DND-41 (cell line): ENCODE measurements around the gene SPEG.

ENCODE experiments used
- ATAC-seq: fragments of 200-7000 bp; cut with Tn5 transposase; 3 replicates; pipeline ENCODE4 v1.9.1; 2021; ENCODE audit warnings: low read depth; ENCODE audit not compliant: insufficient read depth
- DNase-seq: peaks from one replicate; pipeline ENCODE4 v3.0.0-alpha.2; 2020
- H2AFZ ChIP-seq: 2 replicates; pipeline ENCODE4 v1.6.0; 2012; ENCODE audit warnings: low read depth, low read length
- H3K27ac ChIP-seq: 2 replicates; pipeline ENCODE4 v1.5.1; 2012; ENCODE audit warnings: low read length, inconsistent platforms
- H3K27me3 ChIP-seq: fragments of 200-600 bp; sonication (generic); 2 replicates; pipeline ENCODE4 v1.6.0; 2012; ENCODE audit warnings: low read length, mild to moderate bottlenecking, inconsistent platforms; ENCODE audit not compliant: insufficient read depth, poor library complexity
- H3K36me3 ChIP-seq: 2 replicates; pipeline ENCODE4 v1.5.1; 2012; ENCODE audit warnings: low read length, inconsistent platforms; ENCODE audit not compliant: insufficient read depth
- H3K4me1 ChIP-seq: 2 replicates; pipeline ENCODE4 v1.5.1; 2012; ENCODE audit warnings: mild to moderate bottlenecking, low read length; ENCODE audit not compliant: insufficient read depth
- H3K4me2 ChIP-seq: 2 replicates; pipeline ENCODE4 v1.6.0; 2012; ENCODE audit warnings: mild to moderate bottlenecking, moderate library complexity, low read length, inconsistent platforms; ENCODE audit not compliant: insufficient read depth
- H3K4me3 ChIP-seq, 2 experiments: fragments of 200-600 bp in 1 of 2; shearing (Covaris generic) in 1 of 2; 2 replicates each; pipeline ENCODE4 v1.5.1; 2012 to 2016; ENCODE audit warnings: inconsistent platforms in 2 of 2, low read length in 2 of 2, mild to moderate bottlenecking in 2 of 2, low read depth in 1 of 2, moderate library complexity in 1 of 2
- H3K79me2 ChIP-seq: 2 replicates; pipeline ENCODE4 v1.6.0; 2012; ENCODE audit warnings: low read length, inconsistent platforms; ENCODE audit not compliant: insufficient read depth
- H3K9ac ChIP-seq: 2 replicates; pipeline ENCODE4 v1.6.0; 2012; ENCODE audit warnings: low read depth, mild to moderate bottlenecking, inconsistent platforms, low read length, moderate library complexity
- H3K9me3 ChIP-seq: 2 replicates; pipeline ENCODE4 v1.5.1; 2012; ENCODE audit warnings: low read length, moderate library complexity, mild to moderate bottlenecking, inconsistent platforms; ENCODE audit not compliant: insufficient read depth, severe bottlenecking
- H4K20me1 ChIP-seq: 2 replicates; pipeline ENCODE4 v1.6.0; 2012; ENCODE audit warnings: low read length; ENCODE audit not compliant: insufficient read depth
- CTCF ChIP-seq: IDR thresholded peaks from 2 replicates; pipeline ENCODE4 v1.5.1; 2012; ENCODE audit warnings: borderline replicate concordance, low read length, moderate library complexity, mild to moderate bottlenecking; ENCODE audit not compliant: poor library complexity, severe bottlenecking; ENCODE audit errors: extremely low read depth
- EZH2 ChIP-seq: IDR thresholded peaks from 3 replicates; pipeline ENCODE4 v1.6.1; 2012; ENCODE audit warnings: borderline replicate concordance, low read depth, mild to moderate bottlenecking, moderate library complexity, low read length, inconsistent platforms; ENCODE audit not compliant: severe bottlenecking

The SPEG gene

GRCh38 chr2:219482674-219483405 is 48.2 kb downstream of the SPEG start:
- H3K9me3 ChIP-seq = no peaks in the 10 kb centered on the region
- H3K27me3 ChIP-seq = no peaks in the 10 kb centered on the region
- 0 out of 2 replicates have a peak, but pooled peaks cover under 1% of the 10 kb centered on the region for H4K20me1 ChIP-seq
- no peak for ATAC-seq
- no peak for DNase-seq
- H3K4me2 ChIP-seq = no peak overlapping the region
- no peaks in the 10 kb centered on the region for H3K36me3 ChIP-seq
- no peak overlapping the region for H3K27ac ChIP-seq
- TF ChIP-seq EZH2 = no peak
- TF ChIP-seq CTCF = no peak
- no peak overlapping the region for H3K9ac ChIP-seq
- H2AFZ ChIP-seq = no peak overlapping the region
- no peaks in the 10 kb centered on the region for H3K4me1 ChIP-seq
- H3K79me2 ChIP-seq = no peaks in the 10 kb centered on the region
- H3K4me3 ChIP-seq = no peak overlapping the region

GRCh38 chr2:219483451-219484342 is 49.1 kb downstream of the SPEG start:
- Histone ChIP-seq H4K20me1 (no peaks in the 10 kb centered on the region; the same call in 1 of the 2 replicates), H3K27me3 (no peaks in the 10 kb centered on the region), H3K4me1 (no peaks in the 10 kb centered on the region), H3K9me3 (no peaks in the 10 kb centered on the region), H3K27ac (no peak overlapping the region), H3K4me2 (no peak overlapping the region), H2AFZ (no peak overlapping the region), H3K9ac (no peak overlapping the region), H3K4me3 (no peak overlapping the region), H3K36me3 (no peaks in the 10 kb centered on the region), H3K79me2 (no peaks in the 10 kb centered on the region)
- TF ChIP-seq EZH2 (no peak), CTCF (no peak)
- DNase-seq (no peak), ATAC-seq (no peak)

GRCh38 chr2:219484343-219485200 is 49.9 kb downstream of the SPEG start:
- no peak for DNase-seq
- TF ChIP-seq EZH2 (no peak), CTCF (no peak)
- Histone ChIP-seq H3K27ac (no peak overlapping the region), H3K4me1 (no peaks in the 10 kb centered on the region), H3K27me3 (no peaks in the 10 kb centered on the region), H3K79me2 (no peaks in the 10 kb centered on the region), H2AFZ (no peak overlapping the region), H3K36me3 (no peaks in the 10 kb centered on the region), H3K4me3 (no peak overlapping the region), H3K9me3 (no peaks in the 10 kb centered on the region), H4K20me1 (no peaks in the 10 kb centered on the region; the same call in 1 of the 2 replicates), H3K9ac (no peak overlapping the region), H3K4me2 (no peak overlapping the region)
- no peak for ATAC-seq
